Effector memory CD8-positive, alpha-beta T cell (primary cell): ENCODE data around the gene FCRL5.

Experiments used
- ATAC-seq: fragments of 150-1000 bp; cut with Tn5 transposase; replicated peaks from 2 replicates; pipeline ENCODE4 v1.10.0; 2021; ENCODE audit warnings: mild to moderate bottlenecking, moderate library complexity
- DNase-seq, 3 experiments: peaks; one replicate each; pipeline ENCODE4 v3.0.0; 2021
- H3K27ac Mint-ChIP-seq, 2 donors: one replicate each; pipeline ENCODE4 v1.8.0; 2022; ENCODE audit warnings: mild to moderate bottlenecking in 2 of 2, mixed read lengths in 2 of 2, moderate library complexity in 2 of 2
- H3K27me3 Mint-ChIP-seq, 2 donors: one replicate each; pipeline ENCODE4 v1.8.0; 2022; ENCODE audit warnings: mixed read lengths in 2 of 2
- H3K36me3 Mint-ChIP-seq: one replicate; pipeline ENCODE4 v1.8.0; 2022; ENCODE audit warnings: mild to moderate bottlenecking, moderate library complexity, mixed read lengths; ENCODE audit not compliant: insufficient read depth
- H3K4me1 Mint-ChIP-seq, 2 donors: one replicate each; pipeline ENCODE4 v1.8.0; 2022; ENCODE audit warnings: low read depth in 2 of 2, mixed read lengths in 2 of 2
- H3K4me3 Mint-ChIP-seq, 2 donors: one replicate each; pipeline ENCODE4 v1.8.0; 2022; ENCODE audit warnings: mild to moderate bottlenecking in 2 of 2, mixed read lengths in 2 of 2, moderate library complexity in 2 of 2
- H3K9me3 Mint-ChIP-seq, 2 donors: one replicate each; pipeline ENCODE4 v1.8.0; 2022; ENCODE audit warnings: mixed read lengths in 2 of 2
- total RNA-seq, 9 experiments: gene quantifications; one replicate each; lab custom pipeline; 2026; lab: John Stamatoyannopoulos, UW

FCRL5 gene
- total RNA-seq = 0 to 0.13 (median 0) reads per million in 9 experiments

DNA sequence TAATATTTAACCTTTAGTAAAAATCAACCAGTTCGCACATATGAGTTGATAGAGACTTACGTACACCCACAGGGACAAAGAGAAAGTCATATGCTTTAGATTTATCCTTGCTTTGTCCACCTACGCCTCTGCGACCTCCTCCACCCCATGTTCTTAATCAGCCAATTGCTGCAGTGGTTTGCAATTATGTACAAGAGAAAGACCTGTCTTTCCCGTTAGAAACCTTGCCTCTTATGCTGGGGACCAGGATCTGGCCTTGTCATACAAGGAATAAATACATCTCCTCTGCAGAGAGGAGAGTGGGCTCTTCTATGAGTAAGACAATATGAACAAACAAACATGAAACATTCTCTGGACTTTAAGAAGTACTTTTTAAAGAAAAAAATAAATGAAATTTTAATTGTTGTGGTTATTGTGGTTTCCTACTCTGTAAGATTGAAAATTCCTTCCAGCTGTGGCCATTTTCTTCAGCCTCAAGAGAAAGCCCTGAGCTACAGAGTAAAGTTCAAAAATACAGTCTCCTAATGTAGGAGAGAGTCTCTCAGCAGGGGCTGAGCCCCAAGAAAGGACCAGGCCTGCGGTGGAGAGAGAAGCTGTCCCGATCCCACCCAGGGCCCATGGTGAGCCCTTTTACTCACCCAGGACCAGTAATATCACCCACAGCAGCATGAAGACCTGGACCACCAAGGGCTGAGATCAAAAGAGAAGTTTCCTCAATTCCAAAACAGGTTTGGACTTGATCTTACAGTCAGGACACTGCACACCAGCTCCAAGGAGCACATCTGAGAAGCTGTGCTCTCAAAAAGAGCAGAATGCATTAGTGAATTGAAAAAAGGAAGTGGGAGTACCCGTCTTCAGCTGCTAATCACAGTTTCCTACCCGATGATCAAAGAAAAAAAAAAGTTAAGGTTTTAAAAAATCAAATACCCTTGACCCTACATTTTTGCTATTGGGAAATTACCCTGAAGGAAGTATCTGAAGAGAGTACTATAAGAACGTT, at the start of gene FCRL5:
Gene FCRL5, minus strand, starts transcription at position 822 of the 1,000 bp plus-strand sequence. Its CDS starts 153 bp downstream, at position 669.
- ATAC-seq = no peak
- Mint-ChIP-seq H3K27ac (no peak within 1 kb of the TSS), H3K4me1 (peaks cover 0 to 4% of the 10 kb centered on the region in 2 donors), H3K4me3 (no peak within 1 kb of the TSS), H3K27me3 (peaks cover 18 to 20% of the 10 kb centered on the region in 2 donors), H3K9me3 (no peaks in the 10 kb centered on the region), H3K36me3 (no peaks in the 10 kb centered on the region)
- DNase-seq = no peak

DNA sequence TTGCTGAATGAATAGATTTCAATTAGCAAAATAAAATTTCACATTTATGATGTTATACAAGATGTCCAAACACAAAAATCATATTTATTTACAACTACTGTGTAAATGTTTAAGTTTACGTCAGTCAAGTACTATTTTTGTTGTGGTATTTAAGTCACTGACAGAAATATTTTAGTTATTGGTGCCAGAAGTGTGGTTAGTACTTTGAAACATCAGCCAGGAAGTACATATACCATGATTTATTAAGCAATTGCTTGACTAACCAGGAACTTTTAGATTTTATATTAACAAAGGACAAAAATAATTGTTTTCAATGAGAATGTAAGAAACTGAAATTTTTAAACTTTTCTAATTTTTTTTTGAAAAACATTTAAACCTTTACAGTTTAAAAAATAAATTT, 47.9 kb upstream of the FCRL5 start:
- Mint-ChIP-seq H3K36me3 (peaks cover 3% of the 10 kb centered on the region), H3K27me3 (peaks cover 24 to 28% of the 10 kb centered on the region in 2 donors), H3K9me3 (no peaks in the 10 kb centered on the region), H3K4me3 (no peak overlapping the region), H3K4me1 (peaks cover 7 to 10% of the 10 kb centered on the region in 2 donors), H3K27ac (no peak overlapping the region)
- DNase-seq (no peak), ATAC-seq (no peak)

DNA sequence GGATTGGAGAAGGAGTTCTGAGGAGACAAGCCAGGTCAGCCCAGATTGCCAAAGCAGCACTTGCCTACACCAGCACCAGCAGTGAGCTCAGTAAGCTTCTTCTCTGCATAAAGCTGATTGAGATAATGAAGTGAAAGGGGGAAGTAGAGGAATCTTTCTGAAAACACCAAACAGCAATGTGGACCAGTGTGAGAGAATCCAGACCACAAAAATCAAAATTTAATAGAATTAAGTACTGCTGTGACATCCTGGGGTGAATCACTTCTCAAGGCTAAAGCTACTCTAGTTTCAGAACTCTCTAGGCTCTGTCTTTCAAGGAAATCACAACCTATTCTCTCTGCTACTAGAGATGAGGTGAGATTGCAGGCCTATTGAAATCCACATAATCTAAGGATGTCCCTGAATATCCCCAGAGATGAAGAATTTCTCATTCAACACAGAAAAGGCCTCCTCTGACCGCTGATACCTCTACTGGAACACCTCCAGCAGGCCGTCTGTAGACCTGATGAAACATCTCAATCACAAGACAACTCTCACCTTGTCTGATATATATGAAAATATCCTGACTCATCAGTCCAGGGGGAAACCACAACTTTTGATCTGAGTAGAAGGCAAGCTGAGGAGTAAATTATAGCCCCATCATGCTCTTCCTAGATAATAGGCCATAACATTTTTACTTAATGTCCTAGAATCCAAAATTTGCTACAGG, 45.8 kb upstream of the FCRL5 start, which contains the start of gene FCRL4:
Gene FCRL4, minus strand, starts transcription at position 127 of the 709 bp plus-strand sequence. CDS start 141 bp downstream, outside the sequence.
- H3K9me3 Mint-ChIP-seq = no peaks in the 10 kb centered on the region
- peak within 1 kb of the TSS; percentile 41 for H3K27ac Mint-ChIP-seq
- H3K4me1 Mint-ChIP-seq = peaks cover 7 to 11% of the 10 kb centered on the region in 2 donors
- DNase-seq = no peak
- H3K4me3 Mint-ChIP-seq = no peak within 1 kb of the TSS
- peaks cover 3% of the 10 kb centered on the region for H3K36me3 Mint-ChIP-seq
- peak; percentile 14 for ATAC-seq
- peaks cover 13 to 29% of the 10 kb centered on the region in 2 donors for H3K27me3 Mint-ChIP-seq

DNA sequence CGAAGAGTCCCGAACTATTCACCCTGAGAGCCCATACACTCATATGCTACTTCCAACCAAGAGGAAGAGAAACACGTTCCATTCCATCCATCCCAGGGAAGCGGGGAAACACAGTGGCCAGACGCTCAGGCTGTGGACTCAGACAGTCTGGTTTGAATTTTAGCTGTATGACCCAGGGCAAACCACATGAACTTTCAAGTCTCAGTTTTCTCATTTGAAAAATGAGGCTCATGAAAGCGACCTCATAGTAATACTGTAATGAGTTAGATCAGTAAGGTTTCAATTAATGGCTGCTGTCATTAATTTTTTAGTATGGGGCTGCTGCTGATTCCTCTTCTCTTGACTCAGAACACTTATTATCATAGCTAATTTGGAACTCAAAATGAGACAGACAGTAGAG, 44.1 kb upstream of the FCRL5 start:
- H3K4me1 Mint-ChIP-seq = peaks cover 7 to 11% of the 10 kb centered on the region in 2 donors
- H3K27me3 Mint-ChIP-seq = peaks cover 6 to 21% of the 10 kb centered on the region in 2 donors

DNA sequence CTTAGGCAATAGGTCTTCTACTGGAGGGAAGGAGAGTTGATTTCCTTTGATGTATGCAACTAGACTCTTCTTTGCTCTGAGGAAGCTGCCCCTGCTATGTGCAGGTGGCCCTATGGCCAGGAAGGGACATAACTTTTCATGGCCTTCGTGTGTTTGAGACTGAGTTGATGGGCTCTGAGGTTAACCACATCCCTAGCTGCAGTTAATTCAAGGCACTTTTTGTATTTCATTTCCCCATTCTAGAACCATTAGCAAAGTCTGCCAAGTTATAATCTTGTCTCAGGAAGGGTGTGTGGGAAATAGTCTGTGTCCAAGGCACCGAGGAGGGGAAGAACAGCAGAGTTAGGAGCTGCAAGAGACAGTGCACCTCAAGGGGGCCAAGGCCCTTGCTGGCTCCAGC, 43.0 kb upstream of the FCRL5 start:
- DNase-seq = no peak
- Mint-ChIP-seq H3K27ac (no peak overlapping the region), H3K36me3 (peaks cover 3% of the 10 kb centered on the region), H3K9me3 (no peaks in the 10 kb centered on the region), H3K4me3 (no peak overlapping the region), H3K27me3 (peaks cover 0 to 12% of the 10 kb centered on the region in 2 donors), H3K4me1 (peaks cover 7 to 11% of the 10 kb centered on the region in 2 donors)
- no peak for ATAC-seq

More for the DNA sequence above, 44.1 kb upstream of the FCRL5 start:
- Mint-ChIP-seq H3K27ac (no peak overlapping the region), H3K4me3 (no peak overlapping the region), H3K36me3 (peaks cover 3% of the 10 kb centered on the region), H3K9me3 (no peaks in the 10 kb centered on the region)
- no peak for ATAC-seq
- DNase-seq = no peak

DNA sequence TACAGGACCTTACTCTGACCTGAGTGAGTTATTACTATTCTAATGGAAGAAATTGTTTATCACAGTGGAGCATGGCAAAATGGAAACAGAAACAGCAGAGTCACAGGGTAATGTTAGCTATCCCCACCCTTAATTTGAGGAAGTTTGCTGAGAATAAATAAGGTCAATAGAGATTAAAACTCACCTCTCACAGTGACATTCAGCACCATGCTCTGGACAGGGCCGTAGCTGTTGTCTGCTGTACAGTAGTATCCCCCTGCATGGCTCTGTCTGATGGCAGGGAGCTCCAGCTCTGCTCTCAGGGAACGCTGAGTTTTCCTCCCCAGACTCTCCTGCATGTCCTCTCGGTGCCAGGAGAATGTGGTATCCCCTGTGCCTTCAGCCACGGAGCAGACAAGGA, 33.7 kb upstream of the FCRL5 start:
- ATAC-seq = no peak

DNA sequence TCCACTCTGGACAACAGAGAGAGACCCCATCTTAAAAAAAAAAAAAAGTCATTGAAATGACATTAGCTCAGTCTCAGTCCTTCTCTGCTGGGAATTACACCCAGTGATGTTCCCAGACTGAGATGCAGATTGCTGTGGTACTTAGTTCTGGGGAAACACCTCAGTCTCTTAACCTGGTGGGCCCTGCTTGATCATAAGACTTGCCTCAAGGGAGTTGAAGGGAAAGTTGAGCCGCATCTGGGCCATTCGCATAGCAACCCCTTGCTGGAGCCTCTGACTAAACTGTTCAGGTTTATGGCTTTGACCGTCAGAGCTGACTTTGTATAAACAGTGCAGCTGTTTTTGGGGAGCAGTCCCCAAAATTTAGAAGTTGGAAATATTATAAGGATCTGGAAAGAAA, 32.2 kb upstream of the FCRL5 start:
- H3K4me1 Mint-ChIP-seq = peaks cover 2 to 7% of the 10 kb centered on the region in 2 donors
- peaks cover 22 to 28% of the 10 kb centered on the region in 2 donors for H3K27me3 Mint-ChIP-seq
- DNase-seq (no peak), ATAC-seq (no peak)
- H3K27ac Mint-ChIP-seq = no peak overlapping the region
- H3K4me3 Mint-ChIP-seq = no peak overlapping the region
- H3K36me3 Mint-ChIP-seq = no peaks in the 10 kb centered on the region
- H3K9me3 Mint-ChIP-seq = no peaks in the 10 kb centered on the region

More for the DNA sequence above, 33.7 kb upstream of the FCRL5 start:
- Mint-ChIP-seq H3K27ac (no peak overlapping the region), H3K9me3 (no peaks in the 10 kb centered on the region), H3K36me3 (no peaks in the 10 kb centered on the region), H3K4me1 (no peaks in the 10 kb centered on the region), H3K4me3 (no peak overlapping the region), H3K27me3 (peaks cover 22 to 28% of the 10 kb centered on the region in 2 donors)
- no peak for DNase-seq

DNA sequence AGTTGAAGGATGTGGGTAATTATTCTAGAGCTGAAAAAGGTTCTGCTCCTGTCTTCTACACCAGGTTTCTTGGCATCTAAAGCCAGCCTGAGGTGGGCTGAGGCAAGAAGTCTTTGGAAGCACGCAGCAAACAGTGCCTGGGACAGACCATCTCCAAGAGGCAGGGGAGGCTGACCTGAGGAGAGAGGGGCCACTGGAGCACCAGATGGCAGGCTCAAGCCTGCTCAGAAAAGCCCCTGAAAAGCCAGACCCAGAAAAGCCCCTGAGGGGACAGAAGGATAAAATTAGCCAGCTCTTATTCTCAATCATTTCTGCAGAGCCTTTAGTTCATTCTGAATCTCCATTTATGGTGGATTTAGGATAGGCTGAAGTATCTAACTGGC, 28.5 kb upstream of the FCRL5 start:
- no peaks in the 10 kb centered on the region for H3K9me3 Mint-ChIP-seq
- no peak overlapping the region for H3K4me3 Mint-ChIP-seq
- no peak for DNase-seq
- H3K4me1 Mint-ChIP-seq = peaks cover 2 to 7% of the 10 kb centered on the region in 2 donors
- peaks cover 12 to 20% of the 10 kb centered on the region in 2 donors for H3K27me3 Mint-ChIP-seq
- H3K27ac Mint-ChIP-seq = no peak overlapping the region
- no peaks in the 10 kb centered on the region for H3K36me3 Mint-ChIP-seq
- no peak for ATAC-seq

DNA sequence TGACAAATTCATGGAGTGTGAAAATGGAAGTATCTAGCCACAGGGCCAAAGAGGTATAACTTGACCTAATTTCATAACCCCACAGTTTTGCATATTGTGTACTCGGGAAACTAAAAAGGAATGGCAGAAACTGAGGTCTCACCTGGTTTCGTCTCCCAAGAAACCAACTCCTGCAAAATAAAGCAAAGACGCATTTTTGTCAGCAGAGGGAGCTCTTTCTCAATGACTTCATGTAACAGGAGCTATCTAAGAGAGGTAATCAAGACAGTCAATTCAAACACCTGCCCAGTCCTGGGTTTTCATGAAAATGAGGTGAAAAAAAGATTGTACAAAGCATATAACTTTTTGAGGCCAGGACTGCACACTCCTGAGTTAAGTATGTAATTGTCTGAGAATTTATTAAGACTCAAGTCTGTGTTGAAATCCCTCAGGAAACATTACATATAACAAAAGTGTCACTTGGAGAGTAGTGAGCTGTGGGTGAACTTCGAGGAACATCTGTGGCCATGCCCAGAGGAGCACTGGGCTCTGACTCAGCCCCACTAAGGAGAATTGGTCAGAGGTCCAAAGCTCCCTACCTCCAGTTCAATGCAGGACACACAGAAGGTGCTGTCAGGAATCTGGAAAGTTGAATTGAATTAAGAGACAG, 28.0 kb upstream of the FCRL5 start:
- Mint-ChIP-seq H3K4me1 (peaks cover 2 to 7% of the 10 kb centered on the region in 2 donors), H3K36me3 (no peaks in the 10 kb centered on the region), H3K9me3 (no peaks in the 10 kb centered on the region), H3K27ac (no peak overlapping the region), H3K27me3 (peaks cover 12 to 22% of the 10 kb centered on the region in 2 donors), H3K4me3 (no peak overlapping the region)
- DNase-seq = peak; percentile 28 to 47 (median 35)
- ATAC-seq = peak; percentile 43

DNA sequence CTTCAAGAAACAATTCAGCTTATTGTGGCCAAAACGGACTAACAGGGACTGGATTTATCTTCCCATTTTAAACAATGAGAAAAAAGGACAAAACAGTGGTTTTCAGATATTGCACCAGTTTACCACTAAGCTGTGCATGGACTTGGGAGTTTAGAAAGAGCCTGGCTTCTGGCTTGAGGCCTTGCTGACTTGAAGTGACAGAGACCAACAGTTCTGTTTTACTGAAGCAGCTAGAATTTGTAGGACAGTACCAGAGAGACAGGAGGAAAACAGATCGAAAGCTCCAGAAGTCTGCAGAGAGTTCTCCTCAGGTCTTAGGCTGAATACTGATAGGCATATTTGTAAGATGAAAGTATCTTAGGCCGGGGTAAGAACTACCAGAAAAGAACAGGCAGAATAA, 25.1 kb upstream of the FCRL5 start:
- ATAC-seq = no peak
- H3K36me3 Mint-ChIP-seq = no peaks in the 10 kb centered on the region
- H3K9me3 Mint-ChIP-seq = no peaks in the 10 kb centered on the region
- peaks cover 2 to 7% of the 10 kb centered on the region in 2 donors for H3K4me1 Mint-ChIP-seq
- H3K4me3 Mint-ChIP-seq = no peak overlapping the region
- DNase-seq = no peak
- no peak overlapping the region for H3K27ac Mint-ChIP-seq
- H3K27me3 Mint-ChIP-seq = peaks cover 17 to 28% of the 10 kb centered on the region in 2 donors

DNA sequence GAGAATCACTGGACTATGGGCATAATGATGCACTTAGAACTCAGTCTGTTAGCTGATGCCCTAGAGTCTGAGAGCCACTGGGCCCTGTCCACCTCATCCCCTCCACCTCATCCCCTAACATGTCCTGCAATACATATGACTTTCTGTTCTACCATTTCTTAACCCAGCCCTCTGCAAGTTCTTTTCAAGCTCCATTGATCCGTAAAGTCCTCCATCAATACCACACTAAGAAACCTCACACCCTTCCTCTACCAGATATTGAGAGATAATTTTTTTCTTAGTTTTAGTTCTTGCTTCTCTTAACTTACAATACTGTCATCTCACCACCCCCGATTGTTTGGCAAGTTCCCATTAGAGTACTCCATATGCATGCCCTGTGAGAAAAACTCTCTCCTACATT, 23.4 kb upstream of the FCRL5 start:
- no peak overlapping the region for H3K4me3 Mint-ChIP-seq
- H3K9me3 Mint-ChIP-seq = no peaks in the 10 kb centered on the region
- no peak for ATAC-seq
- H3K27ac Mint-ChIP-seq = no peak overlapping the region
- peaks cover 2 to 7% of the 10 kb centered on the region in 2 donors for H3K4me1 Mint-ChIP-seq
- DNase-seq = no peak
- H3K36me3 Mint-ChIP-seq = no peaks in the 10 kb centered on the region
- H3K27me3 Mint-ChIP-seq = peaks cover 17 to 28% of the 10 kb centered on the region in 2 donors

DNA sequence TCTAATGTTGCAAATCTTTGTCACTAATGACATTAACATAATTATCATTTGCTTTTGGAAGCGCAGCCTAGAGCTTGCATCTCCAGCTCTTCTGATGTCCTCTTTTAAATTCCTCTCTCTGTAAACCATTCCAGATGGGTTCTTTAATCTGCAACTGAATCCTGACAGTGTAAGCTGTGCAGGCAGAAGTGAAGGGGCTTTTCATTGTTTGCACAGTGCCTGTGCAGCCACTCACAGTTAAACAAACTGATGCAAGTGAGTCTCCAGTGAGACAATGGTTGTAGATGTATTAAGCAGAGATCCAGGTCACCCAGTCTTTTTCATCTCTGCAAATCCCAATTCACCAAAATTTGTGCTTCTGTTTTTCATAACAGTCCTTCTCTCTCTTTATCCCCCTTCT, 22.5 kb upstream of the FCRL5 start:
- no peak for ATAC-seq
- Mint-ChIP-seq H3K4me3 (no peak overlapping the region), H3K36me3 (no peaks in the 10 kb centered on the region), H3K27ac (no peak overlapping the region), H3K4me1 (no peaks in the 10 kb centered on the region), H3K27me3 (peaks cover 17 to 28% of the 10 kb centered on the region in 2 donors), H3K9me3 (no peaks in the 10 kb centered on the region)
- DNase-seq = no peak
